Measurements from ENCODE around the gene TMPRSS2. TPM values are rescaled to one million over a fixed set of nuclear protein-coding genes. Genes with fewer than 3 reads are reported as not detected.
"Not testable (repeated sequence)": the region's sequence is repeated elsewhere in the genome, so short reads cannot be mapped to it uniquely, and the experiment has no call there.

Gene TMPRSS2
- total and polyA plus RNA-seq, 4 donors: 0.41 to 0.89 (median 0.67) TPM

- no peaks in the 10 kb centered on the region for H3K36me3 ChIP-seq (ENCODE audit: control insufficient read depth, insufficient read depth, low read length)
- peaks cover 17% of the 10 kb centered on the region for H3K27me3 ChIP-seq (ENCODE audit: control insufficient read depth, insufficient read depth, low read length)
- H3K9me3 ChIP-seq (ENCODE audit: control insufficient read depth, insufficient read depth, low read length): no peaks in the 10 kb centered on the region
- H3K4me1 ChIP-seq (ENCODE audit: control insufficient read depth, insufficient read depth, low read length): peaks cover 23% of the 10 kb centered on the region
- peak in 4 of 6 donors; percentile 7 to 57 (median 30) for DNase-seq (ENCODE audit: low read depth in 4 of 6, low spot score in 6 of 6)
- WGBS (ENCODE audit: insufficient coverage): 2% methylated on average over 58 of the region's 65 CpGs
- no peak within 1 kb of the TSS for H3K27ac ChIP-seq (ENCODE audit: low read depth, low read length)
- H3K4me3 ChIP-seq (ENCODE audit: low read depth, low read length): peak within 1 kb of the TSS; percentile 76
Observed at GRCh38 chr21:41425954-41426675, 81.8 kb downstream of the TMPRSS2 start, which contains the start of gene MX1. Gene MX1, plus strand, starts transcription at chr21:41426239. Its CDS starts 5,832 bp downstream, at chr21:41432071.

GRCh38 chr21:41425588-41425953, 82.4 kb downstream of the TMPRSS2 start:
- Histone ChIP-seq H3K4me1 (ENCODE audit: control insufficient read depth, insufficient read depth, low read length) (peaks cover 25% of the 10 kb centered on the region), H3K27ac (ENCODE audit: low read depth, low read length) (no peak overlapping the region), H3K9me3 (ENCODE audit: control insufficient read depth, insufficient read depth, low read length) (no peaks in the 10 kb centered on the region), H3K4me3 (ENCODE audit: low read depth, low read length) (peak overlapping the region; percentile 76), H3K36me3 (ENCODE audit: control insufficient read depth, insufficient read depth, low read length) (no peaks in the 10 kb centered on the region), H3K27me3 (ENCODE audit: control insufficient read depth, insufficient read depth, low read length) (peaks cover 17% of the 10 kb centered on the region)
- 67% methylated on average over 6 of the region's 7 CpGs for WGBS (ENCODE audit: insufficient coverage)
- DNase-seq (ENCODE audit: low read depth in 4 of 6, low spot score in 6 of 6): no peak

DNA sequence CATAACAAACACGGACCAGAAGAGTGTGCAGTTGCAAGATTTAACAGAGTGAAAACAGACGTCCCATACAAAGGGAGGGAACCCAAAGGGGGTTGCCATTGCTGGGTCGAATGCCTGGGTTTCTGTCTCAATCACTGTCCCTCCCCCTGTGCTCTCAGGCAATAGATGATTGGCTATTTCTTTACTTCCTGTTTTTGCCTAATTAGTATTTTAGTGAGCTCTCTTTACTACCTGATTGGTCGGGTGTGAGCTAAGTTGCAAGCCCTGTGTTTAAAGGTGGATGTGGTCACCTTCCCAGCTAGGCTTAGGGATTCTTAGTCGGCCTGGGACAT, 84.7 kb downstream of the TMPRSS2 start:
- WGBS (ENCODE audit: insufficient coverage): 73% methylated on average over 2 of the region's 5 CpGs
- not testable (repeated sequence) for DNase-seq (ENCODE audit: low read depth in 4 of 6, low spot score in 6 of 6); H3K9me3 ChIP-seq (ENCODE audit: control insufficient read depth, insufficient read depth, low read length); H3K27ac ChIP-seq (ENCODE audit: low read depth, low read length); H3K36me3 ChIP-seq (ENCODE audit: control insufficient read depth, insufficient read depth, low read length); H3K4me3 ChIP-seq (ENCODE audit: low read depth, low read length)
- Histone ChIP-seq H3K27me3 (ENCODE audit: control insufficient read depth, insufficient read depth, low read length) (peaks cover 17% of the 10 kb centered on the region), H3K4me1 (ENCODE audit: control insufficient read depth, insufficient read depth, low read length) (peaks cover 33% of the 10 kb centered on the region)

GRCh38 chr21:41422546-41423304, 85.2 kb downstream of the TMPRSS2 start:
- no peak overlapping the region for H3K4me3 ChIP-seq (ENCODE audit: low read depth, low read length)
- WGBS (ENCODE audit: insufficient coverage): 90% methylated on average over 16 of the region's 19 CpGs
- no peaks in the 10 kb centered on the region for H3K9me3 ChIP-seq (ENCODE audit: control insufficient read depth, insufficient read depth, low read length)
- no peaks in the 10 kb centered on the region for H3K36me3 ChIP-seq (ENCODE audit: control insufficient read depth, insufficient read depth, low read length)
- no peak for DNase-seq (ENCODE audit: low read depth in 4 of 6, low spot score in 6 of 6)
- H3K27ac ChIP-seq (ENCODE audit: low read depth, low read length): no peak overlapping the region
- H3K4me1 ChIP-seq (ENCODE audit: control insufficient read depth, insufficient read depth, low read length): peaks cover 33% of the 10 kb centered on the region
- H3K27me3 ChIP-seq (ENCODE audit: control insufficient read depth, insufficient read depth, low read length): peaks cover 17% of the 10 kb centered on the region

DNA sequence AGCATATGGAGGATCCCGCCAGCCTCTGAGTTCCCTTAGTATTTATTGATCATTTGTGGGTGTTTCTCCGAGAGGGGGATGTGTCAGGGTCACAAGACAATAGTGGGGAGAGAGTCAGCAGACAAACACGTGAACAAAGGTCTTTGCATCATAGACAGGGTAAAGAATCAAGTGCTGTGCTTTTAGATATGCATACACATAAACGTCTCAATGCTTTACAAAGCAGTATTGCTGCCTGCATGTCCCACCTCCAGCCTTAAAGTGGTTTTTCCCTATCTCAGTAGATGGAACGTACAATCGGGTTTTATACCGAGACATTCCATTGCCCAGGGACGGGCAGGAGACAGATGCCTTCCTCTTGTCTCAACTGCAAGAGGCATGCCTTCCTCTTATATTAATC, 87.0 kb downstream of the TMPRSS2 start:
- not testable (repeated sequence) for H3K27me3 ChIP-seq (ENCODE audit: control insufficient read depth, insufficient read depth, low read length); H3K36me3 ChIP-seq (ENCODE audit: control insufficient read depth, insufficient read depth, low read length); H3K4me3 ChIP-seq (ENCODE audit: low read depth, low read length); DNase-seq (ENCODE audit: low read depth in 4 of 6, low spot score in 6 of 6); H3K9me3 ChIP-seq (ENCODE audit: control insufficient read depth, insufficient read depth, low read length)
- Histone ChIP-seq H3K4me1 (ENCODE audit: control insufficient read depth, insufficient read depth, low read length) (peaks cover 21% of the 10 kb centered on the region), H3K27ac (ENCODE audit: low read depth, low read length) (peak overlapping the region; percentile 88)
- WGBS (ENCODE audit: insufficient coverage): no CpG with 5 or more reads among the region's 8 CpGs

- DNase-seq (ENCODE audit: low read depth in 4 of 6, low spot score in 6 of 6): peak; percentile 57 to 94 (median 64)
- peak overlapping the region; percentile 88 for H3K27ac ChIP-seq (ENCODE audit: low read depth, low read length)
- peaks cover 3% of the 10 kb centered on the region for H3K9me3 ChIP-seq (ENCODE audit: control insufficient read depth, insufficient read depth, low read length)
- H3K27me3 ChIP-seq (ENCODE audit: control insufficient read depth, insufficient read depth, low read length): no peaks in the 10 kb centered on the region
- peak overlapping the region; percentile 68 for H3K4me3 ChIP-seq (ENCODE audit: low read depth, low read length)
- 4% methylated on average over 40 of the region's 54 CpGs for WGBS (ENCODE audit: insufficient coverage)
- H3K4me1 ChIP-seq (ENCODE audit: control insufficient read depth, insufficient read depth, low read length): peaks cover 16% of the 10 kb centered on the region
- H3K36me3 ChIP-seq (ENCODE audit: control insufficient read depth, insufficient read depth, low read length): no peaks in the 10 kb centered on the region
Observed at GRCh38 chr21:41419921-41420862, 87.8 kb downstream of the TMPRSS2 start.

GRCh38 chr21:41418956-41419680, 88.8 kb downstream of the TMPRSS2 start:
- Histone ChIP-seq H3K4me3 (ENCODE audit: low read depth, low read length) (no peak overlapping the region), H3K27ac (ENCODE audit: low read depth, low read length) (no peak overlapping the region), H3K27me3 (ENCODE audit: control insufficient read depth, insufficient read depth, low read length) (no peaks in the 10 kb centered on the region), H3K4me1 (ENCODE audit: control insufficient read depth, insufficient read depth, low read length) (peaks cover 11% of the 10 kb centered on the region), H3K36me3 (ENCODE audit: control insufficient read depth, insufficient read depth, low read length) (no peaks in the 10 kb centered on the region), H3K9me3 (ENCODE audit: control insufficient read depth, insufficient read depth, low read length) (peaks cover 3% of the 10 kb centered on the region)
- no peak for DNase-seq (ENCODE audit: low read depth in 4 of 6, low spot score in 6 of 6)
- WGBS (ENCODE audit: insufficient coverage): 92% methylated on average over 8 of the region's 11 CpGs

DNA sequence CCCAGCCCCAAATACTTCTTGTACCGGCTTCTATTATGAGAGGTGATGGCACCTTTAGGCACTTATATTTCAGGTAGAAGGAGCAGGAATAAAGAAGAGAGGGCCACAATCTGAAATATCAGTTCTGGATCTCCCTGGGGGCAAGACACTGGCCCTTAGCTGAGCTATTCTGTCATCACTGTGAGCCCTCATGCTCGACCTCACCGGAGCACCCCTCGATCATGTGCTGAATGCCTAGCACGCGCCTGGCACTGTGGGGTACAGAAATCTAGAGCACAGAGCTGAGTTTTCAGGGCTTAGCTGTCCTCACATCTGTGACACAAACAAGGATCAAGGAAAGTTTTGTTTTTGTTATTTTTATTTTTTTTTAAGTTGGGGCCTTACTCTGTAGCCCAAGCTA, 89.6 kb downstream of the TMPRSS2 start:
- no peak overlapping the region for H3K27ac ChIP-seq (ENCODE audit: low read depth, low read length)
- WGBS (ENCODE audit: insufficient coverage): 94% methylated on average over 6 of the region's 6 CpGs
- no peak for DNase-seq (ENCODE audit: low read depth in 4 of 6, low spot score in 6 of 6)

GRCh38 chr21:41417505-41417904, 90.5 kb downstream of the TMPRSS2 start:
- peaks cover 11% of the 10 kb centered on the region for H3K4me1 ChIP-seq (ENCODE audit: control insufficient read depth, insufficient read depth, low read length)
- not testable (repeated sequence) for H3K27me3 ChIP-seq (ENCODE audit: control insufficient read depth, insufficient read depth, low read length); H3K27ac ChIP-seq (ENCODE audit: low read depth, low read length); H3K9me3 ChIP-seq (ENCODE audit: control insufficient read depth, insufficient read depth, low read length); H3K4me3 ChIP-seq (ENCODE audit: low read depth, low read length); H3K36me3 ChIP-seq (ENCODE audit: control insufficient read depth, insufficient read depth, low read length); DNase-seq (ENCODE audit: low read depth in 4 of 6, low spot score in 6 of 6)
- no CpG with 5 or more reads among the region's 2 CpGs for WGBS (ENCODE audit: insufficient coverage)

More for the DNA sequence above, 89.6 kb downstream of the TMPRSS2 start:
- Histone ChIP-seq H3K36me3 (ENCODE audit: control insufficient read depth, insufficient read depth, low read length) (no peaks in the 10 kb centered on the region), H3K27me3 (ENCODE audit: control insufficient read depth, insufficient read depth, low read length) (no peaks in the 10 kb centered on the region), H3K4me3 (ENCODE audit: low read depth, low read length) (no peak overlapping the region), H3K9me3 (ENCODE audit: control insufficient read depth, insufficient read depth, low read length) (peaks cover 3% of the 10 kb centered on the region), H3K4me1 (ENCODE audit: control insufficient read depth, insufficient read depth, low read length) (peaks cover 11% of the 10 kb centered on the region)

Measured in spinal cord (tissue), 10 donors.